ENCODE data around the gene ZNF771. TPM values are rescaled to one million over a fixed set of nuclear protein-coding genes. Genes with fewer than 3 reads are reported as not detected.

Gene ZNF771
- total RNA-seq: 10.4 TPM

GRCh38 chr16:30407102-30407803, at the start of gene ZNF771:
ZNF771 (plus strand) TSS chr16:30407606; CDS start chr16:30408054, 448 bp downstream.

GRCh38 chr16:30370456-30371247, 36.8 kb upstream of the ZNF771 start, which contains the start of gene TBC1D10B:
TBC1D10B (minus strand) TSS chr16:30370494; CDS start chr16:30370183, 311 bp downstream.

GRCh38 chr16:30374538-30374937, 32.9 kb upstream of the ZNF771 start, which contains the start of gene MYL11:
MYL11 (plus strand) TSS chr16:30374802; CDS start chr16:30374858, 56 bp downstream.

GRCh38 chr16:30382111-30382881, 25.1 kb upstream of the ZNF771 start, which contains the start of gene SEPTIN1:
SEPTIN1 (minus strand) TSS chr16:30382561; CDS start chr16:30382542, 19 bp downstream.

GRCh38 chr16:30395155-30395991, 12.0 kb upstream of the ZNF771 start, which contains the start of gene ZNF48:
ZNF48 (plus strand) TSS chr16:30395420; CDS start chr16:30395795, 375 bp downstream.

GRCh38 chr16:30429678-30430427, 22.4 kb downstream of the ZNF771 start, which contains the start of gene DCTPP1:
DCTPP1 (minus strand) TSS chr16:30430030; CDS start chr16:30429980, 50 bp downstream.

GRCh38 chr16:30445408-30446202, 38.2 kb downstream of the ZNF771 start, which contains the start of gene SEPHS2:
SEPHS2 (minus strand) TSS chr16:30445874; CDS start chr16:30445727, 147 bp downstream.

Small RNA genes lying within 50 kb of the gene (small RNA-seq; reads per million reads assigned to genes)
- gene RF00019: not detected
- 0.23 reads per million for gene RF00406

Other genes with a start within 250 kb of the ZNF771 start
- 20.1 TPM for gene CORO1A, start 224.0 kb upstream of the ZNF771 start, total RNA-seq
- 5.3 TPM for gene BOLA2B, start 213.9 kb upstream of the ZNF771 start, total RNA-seq
- gene SLX1A, start 213.7 kb upstream of the ZNF771 start, total RNA-seq: 10.8 TPM
- gene SULT1A3, start 208.4 kb upstream of the ZNF771 start, total RNA-seq: 1.6 TPM
- 2.5 TPM for gene NPIPB13, start 159.1 kb upstream of the ZNF771 start, total RNA-seq
- gene CD2BP2, start 52.3 kb upstream of the ZNF771 start, total RNA-seq: 39.9 TPM
- gene TBC1D10B, start 37.1 kb upstream of the ZNF771 start, total RNA-seq: 27.0 TPM
- gene MYL11, start 32.8 kb upstream of the ZNF771 start, total RNA-seq: not detected
- 1.2 TPM for gene SEPTIN1, start 25.0 kb upstream of the ZNF771 start, total RNA-seq
- 29.3 TPM for gene ZNF48, start 12.2 kb upstream of the ZNF771 start, total RNA-seq
- 25.4 TPM for gene DCTPP1, start 22.4 kb downstream of the ZNF771 start, total RNA-seq
- 13.8 TPM for gene SEPHS2, start 38.3 kb downstream of the ZNF771 start, total RNA-seq
- gene ITGAL, start 65.1 kb downstream of the ZNF771 start, total RNA-seq: 1.2 TPM
- 26.5 TPM for gene ZNF768, start 119.0 kb downstream of the ZNF771 start, total RNA-seq
- 12.2 TPM for gene ZNF747, start 127.3 kb downstream of the ZNF771 start, total RNA-seq
- gene ZNF764, start 150.8 kb downstream of the ZNF771 start, total RNA-seq: 9.2 TPM
- gene ZNF688, start 164.1 kb downstream of the ZNF771 start, total RNA-seq: 7.6 TPM
- 21.2 TPM for gene ZNF785, start 178.1 kb downstream of the ZNF771 start, total RNA-seq
- 12.0 TPM for gene ZNF689, start 202.8 kb downstream of the ZNF771 start, total RNA-seq
- 9.0 TPM for gene PRR14, start 243.4 kb downstream of the ZNF771 start, total RNA-seq